ENCODE measurements around the gene GOLGA6L2.
"Not testable (repeated sequence)": the region's sequence is repeated elsewhere in the genome, so short reads cannot be mapped to it uniquely, and the experiment has no call there.

GOLGA6L2 gene

DNA sequence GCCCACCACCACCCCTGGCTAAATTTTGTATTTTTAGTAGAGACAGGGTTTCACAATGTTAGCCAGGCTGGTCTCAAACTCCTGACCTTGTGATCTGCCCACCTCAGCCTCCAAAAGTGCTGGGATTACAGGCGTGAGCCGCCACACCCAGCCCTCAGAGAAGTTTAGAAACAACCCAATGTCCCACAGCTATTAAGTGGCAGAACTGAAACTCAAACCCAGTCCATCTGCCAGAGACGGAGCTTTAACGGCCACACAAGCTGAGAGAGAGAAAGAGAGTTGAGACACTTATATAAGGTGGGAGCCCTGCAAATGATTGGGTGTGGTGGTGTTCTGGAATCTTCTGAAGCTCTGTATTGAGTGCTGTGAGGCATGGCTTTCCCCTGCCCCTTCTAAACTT, 48.7 kb downstream of the GOLGA6L2 start:
- DNase-seq (ENCODE audit: low read depth); H3K4me3 ChIP-seq (ENCODE audit: low read depth, low read length): not testable (repeated sequence)

DNA sequence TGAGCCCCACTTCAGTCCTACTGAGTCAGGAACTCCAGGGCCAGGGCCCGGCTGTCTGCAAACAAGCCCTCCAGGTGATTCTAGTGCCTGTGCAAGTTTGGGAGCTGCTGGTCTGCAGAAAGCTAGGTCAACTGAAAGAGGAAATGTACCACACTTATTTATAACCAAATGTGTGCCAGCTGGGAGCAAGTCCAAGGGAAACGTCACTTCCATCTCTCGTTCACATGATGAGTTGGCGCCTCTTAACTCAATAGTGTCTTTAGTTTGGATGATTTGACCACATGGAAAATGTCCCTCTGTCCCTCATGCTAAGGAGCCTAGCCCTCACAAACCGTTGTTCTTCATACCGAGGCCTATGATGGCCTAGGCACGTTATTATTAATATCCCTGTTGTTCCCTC, 49.3 kb downstream of the GOLGA6L2 start:
- no peak for DNase-seq (ENCODE audit: low read depth)
- H3K4me3 ChIP-seq (ENCODE audit: low read depth, low read length) = no peak overlapping the region

DNA sequence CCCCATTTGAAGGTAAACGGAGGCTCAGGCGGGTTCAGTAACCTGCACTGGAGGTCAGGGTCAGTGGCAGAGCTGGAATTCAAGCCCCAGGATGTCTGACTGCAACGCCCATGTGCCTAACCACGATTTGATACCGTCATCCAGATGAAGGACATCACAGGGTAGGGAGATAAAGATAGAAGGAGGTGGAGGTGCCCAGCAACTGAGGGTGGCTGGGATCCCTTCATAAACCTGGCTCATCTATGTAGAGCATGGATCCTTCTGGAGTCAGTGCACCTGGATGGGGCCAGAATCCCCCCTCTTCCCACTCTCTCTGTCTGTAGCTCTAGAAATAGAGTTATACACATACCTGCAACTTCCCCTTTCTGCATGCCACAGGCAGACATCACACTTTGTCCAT, 51.2 kb downstream of the GOLGA6L2 start:
- H3K4me3 ChIP-seq (ENCODE audit: low read depth, low read length) = no peak overlapping the region
- no peak for DNase-seq (ENCODE audit: low read depth)

DNA sequence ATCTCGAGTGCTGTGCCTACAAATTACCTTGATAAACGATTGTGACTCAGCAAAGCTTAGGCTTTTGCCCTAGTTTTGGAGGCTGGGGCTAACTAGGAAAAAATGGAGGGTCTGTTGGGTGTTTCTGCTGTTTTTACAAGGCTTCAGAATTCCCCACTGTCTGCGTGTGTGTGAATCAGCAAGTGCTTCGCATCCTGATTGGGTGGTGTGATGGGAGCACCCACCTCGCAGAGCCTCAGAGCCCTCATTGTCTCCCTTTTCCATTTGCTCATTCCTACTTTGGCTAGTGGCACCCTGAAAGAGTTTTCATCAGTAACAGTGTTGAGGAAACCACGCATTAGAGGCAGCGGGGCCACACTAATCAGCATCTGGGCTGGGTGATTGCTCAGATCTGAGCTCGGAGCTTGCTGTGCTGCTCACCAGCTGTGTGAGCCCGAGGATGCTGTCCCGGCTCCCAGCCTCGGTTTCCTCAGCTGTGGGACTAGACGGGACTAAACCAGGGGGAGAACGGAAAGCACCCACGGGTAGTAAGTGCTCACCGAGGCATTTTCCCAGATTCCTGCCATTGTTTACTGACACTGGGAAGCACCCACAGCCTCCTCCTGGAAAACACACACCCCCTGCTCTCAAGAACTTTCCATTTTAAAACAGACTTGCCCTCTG, 51.9 kb downstream of the GOLGA6L2 start:
- no peak for DNase-seq (ENCODE audit: low read depth)
- no peak overlapping the region for H3K4me3 ChIP-seq (ENCODE audit: low read depth, low read length)

All from skeletal muscle cell (primary cell).